Small intestine (tissue), 7 donors: ENCODE data around the gene PDE8B. TPM values are rescaled to one million over a fixed set of nuclear protein-coding genes. Genes with fewer than 3 reads are reported as not detected.

Source experiments
- DNase-seq, 2 donors: peaks; one replicate each; pipeline versions ENCODE4 v3.0.0 to v3.0.0-alpha.2; 2013
- FAIRE-seq: peaks from 2 replicates; lab custom pipeline; 2012; peaks lifted over from hg19 to GRCh38; lab: Jason Lieb, UNC
- H3K27ac ChIP-seq, 3 donors: one replicate each; pipeline ENCODE4 v1.5.1; 2013; ENCODE audit warnings: low read length in 2 of 3, mild to moderate bottlenecking in 2 of 3, control low read depth in 1 of 3, inconsistent platforms in 1 of 3, low read depth in 1 of 3, moderate library complexity in 1 of 3
- H3K27me3 ChIP-seq, 3 donors: one replicate each; pipeline ENCODE4 v1.6.1; 2013; ENCODE audit warnings: low read length in 3 of 3, inconsistent platforms in 1 of 3; ENCODE audit not compliant: control insufficient read depth in 3 of 3, insufficient read depth in 3 of 3
- H3K36me3 ChIP-seq, 3 donors: one replicate each; pipeline ENCODE4 v1.6.1; 2013; ENCODE audit warnings: low read length in 3 of 3, inconsistent platforms in 1 of 3, low read depth in 1 of 3, mild to moderate bottlenecking in 1 of 3, moderate library complexity in 1 of 3; ENCODE audit not compliant: control insufficient read depth in 3 of 3, insufficient read depth in 2 of 3
- H3K4me1 ChIP-seq, 3 donors: one replicate each; pipeline ENCODE4 v1.6.1; 2013; ENCODE audit warnings: low read length in 2 of 3, inconsistent platforms in 1 of 3, low read depth in 1 of 3, mild to moderate bottlenecking in 1 of 3, moderate library complexity in 1 of 3; ENCODE audit not compliant: control insufficient read depth in 3 of 3, insufficient read depth in 2 of 3
- H3K4me3 ChIP-seq, 3 donors: one replicate each; pipeline ENCODE4 v1.5.1; 2013; ENCODE audit warnings: low read length in 3 of 3, control low read depth in 1 of 3, inconsistent platforms in 1 of 3, low read depth in 1 of 3, mild to moderate bottlenecking in 1 of 3, moderate library complexity in 1 of 3
- H3K9me3 ChIP-seq, 2 donors: one replicate each; pipeline ENCODE4 v1.6.1; 2013; ENCODE audit warnings: low read depth in 1 of 2, low read length in 1 of 2; ENCODE audit not compliant: control insufficient read depth in 2 of 2, insufficient read depth in 1 of 2
- WGBS, 3 donors: extraction: QIAGEN DNeasy Blood & Tissue Kit; methylation state at CpG; one replicate each; pipeline ENCODE4 v1.1.7; 2013; 5-methylcytosine and 5-hydroxymethylcytosine counted together
- polyA plus RNA-seq, 4 donors: library from polyadenylated mRNA; stranded (reverse) in 3 of 4; unstranded in 1 of 4; fragments of 200-250 nt in 3 of 4; fragments of 120-200 nt in 1 of 4; gene quantifications; one replicate each; pipeline versions ENCODE4 v1.2.1 to v1.2.3, GENCODE V29; 2013
- donor health status: healthy with polysubstance abuse.
- donor health status: control.
- donor health status: control.
- donor health status: Bipolar disorder and iron deficiency.
- donor health status: healthy.

The PDE8B gene
- polyA plus RNA-seq, 4 donors = 0.22 to 1.5 (median 0.99) TPM

- Histone ChIP-seq H3K4me3 (no peak overlapping the region), H3K27me3 (peaks cover 0 to 2% (median 0%) of the 10 kb centered on the region in 3 donors), H3K9me3 (no peaks in the 10 kb centered on the region), H3K4me1 (no peaks in the 10 kb centered on the region), H3K36me3 (no peaks in the 10 kb centered on the region), H3K27ac (no peak overlapping the region)
- 93 to 96% (median 95%) methylated on average over 4 of the region's 4 CpGs for WGBS, 3 donors
- DNase-seq = no peak
- no peak for FAIRE-seq
These were observed 111.4 kb downstream of the PDE8B start for GRCh38 chr5:77321793-77322394.

DNA sequence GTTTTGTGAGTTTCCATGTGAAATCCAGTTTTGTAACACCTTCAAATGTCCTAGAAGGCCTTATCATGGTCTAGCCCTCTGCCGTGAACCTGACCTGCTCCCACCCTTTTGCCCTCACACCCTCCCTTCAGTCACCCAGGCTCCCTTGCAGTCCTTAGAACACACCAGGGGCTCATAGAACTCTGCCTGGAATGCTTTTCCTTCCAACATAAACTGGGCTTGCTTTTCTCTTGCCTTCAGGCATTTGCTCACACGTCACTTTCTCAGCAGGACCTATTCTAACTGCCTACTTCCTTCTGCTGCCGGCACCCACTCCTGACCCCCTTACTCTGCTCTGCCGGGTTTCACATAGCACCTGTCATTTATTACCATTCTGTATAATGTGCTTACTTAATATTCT, 111.9 kb downstream of the PDE8B start:
- H3K9me3 ChIP-seq = no peaks in the 10 kb centered on the region
- DNase-seq (no peak), FAIRE-seq (no peak)
- H3K27ac ChIP-seq = no peak overlapping the region
- H3K4me1 ChIP-seq = no peaks in the 10 kb centered on the region
- no peaks in the 10 kb centered on the region for H3K36me3 ChIP-seq
- WGBS, 3 donors = 81 to 88% (median 85%) methylated on average over 4 of the region's 4 CpGs
- peaks cover 0 to 2% (median 0%) of the 10 kb centered on the region in 3 donors for H3K27me3 ChIP-seq
- H3K4me3 ChIP-seq = no peak overlapping the region

- Histone ChIP-seq H3K4me3 (no peak overlapping the region), H3K4me1 (no peaks in the 10 kb centered on the region), H3K9me3 (no peaks in the 10 kb centered on the region), H3K27me3 (peaks cover 0 to 2% (median 2%) of the 10 kb centered on the region in 3 donors), H3K36me3 (no peaks in the 10 kb centered on the region), H3K27ac (no peak overlapping the region)
- DNase-seq (no peak), FAIRE-seq (no peak)
- WGBS, 3 donors = 84 to 91% (median 86%) methylated on average over 4 of the region's 4 CpGs
These were observed 115.6 kb downstream of the PDE8B start for GRCh38 chr5:77325921-77326541.

DNA sequence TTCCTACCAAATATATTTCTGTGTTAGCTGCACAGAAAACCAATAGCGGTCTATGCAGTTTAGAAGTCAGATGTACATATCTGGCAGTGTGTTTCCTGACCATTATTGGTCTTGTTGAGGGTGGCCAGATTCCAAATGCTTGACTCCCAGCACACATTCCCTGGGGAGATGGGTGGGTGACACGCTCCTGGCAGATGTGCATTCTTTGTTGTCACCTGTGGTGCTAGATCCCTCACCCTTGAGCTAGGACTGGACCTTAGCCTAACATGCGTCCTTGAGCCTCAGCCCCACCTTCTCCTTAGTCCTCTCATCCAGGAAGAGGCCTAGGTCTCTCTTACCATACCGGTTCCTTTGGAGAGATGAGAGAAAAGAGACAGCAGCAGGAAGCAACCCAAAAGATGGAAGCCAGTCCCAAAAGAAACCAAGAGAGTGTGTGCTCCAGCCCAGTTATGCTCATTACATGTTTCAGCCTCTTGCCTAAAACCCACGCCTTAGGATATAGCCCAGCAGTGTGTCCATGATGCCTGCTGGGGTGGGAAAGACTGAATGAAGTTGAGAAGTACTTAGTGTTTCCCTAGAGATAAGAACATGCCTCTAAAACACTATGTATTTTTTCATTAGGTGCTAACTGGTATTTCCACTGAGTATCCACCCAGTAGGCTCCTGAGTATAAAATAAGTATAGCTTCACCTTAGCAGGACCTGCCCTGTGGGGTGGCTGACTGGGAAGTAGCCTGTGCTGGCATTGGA, 116.7 kb downstream of the PDE8B start:
- H3K36me3 ChIP-seq = no peaks in the 10 kb centered on the region
- peaks cover 0 to 2% (median 0%) of the 10 kb centered on the region in 3 donors for H3K27me3 ChIP-seq
- FAIRE-seq (no peak), DNase-seq (no peak)
- H3K27ac ChIP-seq = no peak overlapping the region
- no peaks in the 10 kb centered on the region for H3K9me3 ChIP-seq
- H3K4me1 ChIP-seq = no peaks in the 10 kb centered on the region
- WGBS, 3 donors = 78 to 90% (median 81%) methylated on average over 5 of the region's 5 CpGs
- H3K4me3 ChIP-seq = no peak overlapping the region

DNA sequence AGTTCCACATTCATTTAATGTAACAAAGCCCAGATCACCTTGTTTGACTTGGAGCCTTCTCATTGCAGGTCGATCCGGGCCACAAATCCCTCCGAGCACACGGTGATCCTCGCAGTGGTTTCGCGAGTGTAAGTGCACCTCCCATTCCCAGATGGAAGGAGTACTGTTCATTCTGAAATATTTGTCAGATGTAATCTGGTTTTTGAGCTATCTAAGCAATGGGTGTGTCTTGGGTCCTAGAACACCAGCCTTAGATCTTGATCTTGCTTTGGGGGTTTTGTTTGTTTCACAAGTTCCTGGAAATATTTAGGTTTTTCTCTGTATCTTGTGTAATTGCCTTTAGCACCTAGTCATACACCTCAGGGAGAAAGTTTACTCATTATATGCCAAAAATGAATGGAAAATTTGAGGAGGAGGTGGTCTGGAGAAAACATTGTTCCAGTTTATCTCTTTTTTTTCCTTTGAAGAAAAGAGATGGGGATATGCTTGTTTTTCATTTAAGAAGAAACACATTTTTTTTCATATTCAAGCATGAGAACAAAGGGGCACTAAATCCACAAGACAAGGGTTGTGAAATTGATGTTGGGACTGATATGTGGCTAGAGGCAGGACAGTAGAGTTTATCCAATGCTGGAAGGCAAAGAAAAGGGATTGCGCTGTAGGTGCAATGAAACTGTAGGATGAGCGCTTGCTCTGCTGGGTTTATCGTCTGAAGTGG, 118.6 kb downstream of the PDE8B start:
- no peak for FAIRE-seq
- 91 to 94% (median 93%) methylated on average over 10 of the region's 10 CpGs for WGBS, 3 donors
- H3K4me1 ChIP-seq = no peaks in the 10 kb centered on the region

GRCh38 chr5:77329664-77330430, 119.4 kb downstream of the PDE8B start:
- DNase-seq (no peak), FAIRE-seq (no peak)
- Histone ChIP-seq H3K27me3 (peaks cover 0 to 2% (median 0%) of the 10 kb centered on the region in 3 donors), H3K27ac (no peak overlapping the region), H3K9me3 (no peaks in the 10 kb centered on the region), H3K4me3 (no peak overlapping the region), H3K36me3 (no peaks in the 10 kb centered on the region), H3K4me1 (no peaks in the 10 kb centered on the region)
- 72 to 85% (median 83%) methylated on average over 3 of the region's 3 CpGs for WGBS, 3 donors

More for the DNA sequence above, 118.6 kb downstream of the PDE8B start:
- Histone ChIP-seq H3K9me3 (no peaks in the 10 kb centered on the region), H3K27me3 (peaks cover 0 to 2% (median 0%) of the 10 kb centered on the region in 3 donors), H3K36me3 (no peaks in the 10 kb centered on the region), H3K27ac (no peak overlapping the region), H3K4me3 (no peak overlapping the region)
- DNase-seq = no peak

DNA sequence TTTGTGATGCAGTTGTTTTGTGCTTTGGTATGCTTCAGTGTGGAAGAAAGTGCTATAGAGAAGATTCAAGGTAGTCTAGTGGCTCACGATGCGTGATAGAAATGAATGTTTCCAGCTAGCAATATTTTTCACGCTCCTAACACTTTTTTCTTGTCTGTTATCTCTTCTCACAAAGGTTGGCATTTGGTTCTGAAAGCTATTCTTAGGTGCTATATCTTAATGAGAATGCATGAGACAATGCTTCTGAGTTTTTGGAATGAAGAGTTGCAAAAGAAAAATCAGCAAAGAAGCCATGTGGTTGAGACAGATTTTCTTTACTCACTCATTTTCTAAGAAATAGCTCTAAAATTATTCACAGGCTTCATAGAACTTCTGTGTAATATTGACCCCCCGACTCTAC, 122.6 kb downstream of the PDE8B start:
- H3K9me3 ChIP-seq = no peaks in the 10 kb centered on the region
- H3K4me3 ChIP-seq = no peak overlapping the region
- no peak for FAIRE-seq
- H3K27me3 ChIP-seq = peaks cover 0 to 2% (median 0%) of the 10 kb centered on the region in 3 donors
- no peaks in the 10 kb centered on the region for H3K4me1 ChIP-seq
- H3K36me3 ChIP-seq = no peaks in the 10 kb centered on the region
- 93 to 94% (median 94%) methylated on average over 4 of the region's 4 CpGs for WGBS, 3 donors
- H3K27ac ChIP-seq = no peak overlapping the region
- DNase-seq = no peak
